Measurements from ENCODE around the gene ZNF579. TPM values are rescaled to one million over a fixed set of nuclear protein-coding genes. Genes with fewer than 3 reads are reported as not detected.

The ZNF579 gene
- total and polyA plus RNA-seq, 2 of the 13 experiments (the other 11 are each of a cell fraction or from before 2014, with no cell fraction given), result 2.1 to 2.9 TPM

DNA sequence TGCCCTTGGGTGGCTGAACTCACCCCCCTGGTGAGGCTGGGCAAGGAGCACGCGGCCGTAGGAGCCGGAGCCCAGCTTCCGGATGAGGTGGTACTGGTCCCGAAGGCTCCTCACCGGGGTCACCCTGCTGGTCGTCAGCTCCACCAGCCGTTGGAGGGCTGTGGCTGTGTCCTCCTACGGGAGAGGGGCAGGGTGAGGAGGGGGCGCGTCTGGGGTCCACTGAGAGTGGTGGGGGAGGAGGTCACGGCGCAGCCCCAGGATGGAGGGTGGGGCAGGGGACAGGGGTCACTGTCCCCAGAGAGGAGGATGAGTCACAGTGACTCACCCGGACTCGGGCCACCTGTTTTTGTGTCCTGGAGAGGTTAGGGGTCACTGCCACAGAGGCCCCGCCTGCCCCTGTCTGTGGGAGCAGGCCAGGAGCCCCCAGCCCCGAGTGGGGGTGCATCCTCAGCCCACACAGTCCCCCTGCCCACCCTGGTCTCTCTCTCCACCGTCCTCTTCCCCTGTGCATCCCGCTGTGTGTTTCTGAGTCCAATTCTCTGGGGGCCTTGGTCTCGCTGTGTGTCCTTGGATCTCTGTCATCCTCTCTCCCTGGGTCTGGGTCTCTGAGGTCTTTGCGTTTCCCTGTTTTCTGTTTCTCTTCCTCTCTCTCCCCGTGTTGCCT lies 35.7 kb downstream of the ZNF579 start (continued):
- TF ChIP-seq, protein P1, sequence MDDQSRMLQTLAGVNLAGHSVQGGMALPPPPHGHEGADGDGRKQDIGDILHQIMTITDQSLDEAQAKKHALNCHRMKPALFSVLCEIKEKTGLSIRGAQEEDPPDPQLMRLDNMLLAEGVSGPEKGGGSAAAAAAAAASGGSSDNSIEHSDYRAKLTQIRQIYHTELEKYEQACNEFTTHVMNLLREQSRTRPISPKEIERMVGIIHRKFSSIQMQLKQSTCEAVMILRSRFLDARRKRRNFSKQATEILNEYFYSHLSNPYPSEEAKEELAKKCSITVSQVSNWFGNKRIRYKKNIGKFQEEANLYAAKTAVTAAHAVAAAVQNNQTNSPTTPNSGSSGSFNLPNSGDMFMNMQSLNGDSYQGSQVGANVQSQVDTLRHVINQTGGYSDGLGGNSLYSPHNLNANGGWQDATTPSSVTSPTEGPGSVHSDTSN (CRISPR knock-in tag; IDR thresholded peaks at IDR 0.05; ENCODE audit: borderline replicate concordance), result no peak
- TF ChIP-seq DMAP1 (CRISPR knock-in tag; IDR thresholded peaks at IDR 0.05) (no peak), FLYWCH1 (CRISPR knock-in tag; IDR thresholded peaks at IDR 0.05) (no peak), SOX5 (CRISPR knock-in tag; IDR thresholded peaks at IDR 0.05; ENCODE audit: borderline replicate concordance) (peak; percentile 30; the same call in 1 of the 2 replicates), NR1H2 (CRISPR knock-in tag; IDR thresholded peaks at IDR 0.05; ENCODE audit: borderline replicate concordance, low read depth) (no peak), NFIB (CRISPR knock-in tag; IDR thresholded peaks at IDR 0.05; ENCODE audit: borderline replicate concordance) (no peak)
- TF ChIP-seq, protein P2, sequence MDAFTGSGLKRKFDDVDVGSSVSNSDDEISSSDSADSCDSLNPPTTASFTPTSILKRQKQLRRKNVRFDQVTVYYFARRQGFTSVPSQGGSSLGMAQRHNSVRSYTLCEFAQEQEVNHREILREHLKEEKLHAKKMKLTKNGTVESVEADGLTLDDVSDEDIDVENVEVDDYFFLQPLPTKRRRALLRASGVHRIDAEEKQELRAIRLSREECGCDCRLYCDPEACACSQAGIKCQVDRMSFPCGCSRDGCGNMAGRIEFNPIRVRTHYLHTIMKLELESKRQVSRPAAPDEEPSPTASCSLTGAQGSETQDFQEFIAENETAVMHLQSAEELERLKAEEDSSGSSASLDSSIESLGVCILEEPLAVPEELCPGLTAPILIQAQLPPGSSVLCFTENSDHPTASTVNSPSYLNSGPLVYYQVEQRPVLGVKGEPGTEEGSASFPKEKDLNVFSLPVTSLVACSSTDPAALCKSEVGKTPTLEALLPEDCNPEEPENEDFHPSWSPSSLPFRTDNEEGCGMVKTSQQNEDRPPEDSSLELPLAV (CRISPR knock-in tag; conservative IDR thresholded peaks at IDR 0.05; ENCODE audit: low read depth), result no peak
- TF ChIP-seq, protein P3, sequence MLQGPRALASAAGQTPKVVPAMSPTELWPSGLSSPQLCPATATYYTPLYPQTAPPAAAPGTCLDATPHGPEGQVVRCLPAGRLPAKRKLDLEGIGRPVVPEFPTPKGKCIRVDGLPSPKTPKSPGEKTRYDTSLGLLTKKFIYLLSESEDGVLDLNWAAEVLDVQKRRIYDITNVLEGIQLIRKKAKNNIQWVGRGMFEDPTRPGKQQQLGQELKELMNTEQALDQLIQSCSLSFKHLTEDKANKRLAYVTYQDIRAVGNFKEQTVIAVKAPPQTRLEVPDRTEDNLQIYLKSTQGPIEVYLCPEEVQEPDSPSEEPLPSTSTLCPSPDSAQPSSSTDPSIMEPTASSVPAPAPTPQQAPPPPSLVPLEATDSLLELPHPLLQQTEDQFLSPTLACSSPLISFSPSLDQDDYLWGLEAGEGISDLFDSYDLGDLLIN (CRISPR knock-in tag; IDR thresholded peaks at IDR 0.05; ENCODE audit: borderline replicate concordance), result no peak
- TF ChIP-seq, protein P4, sequence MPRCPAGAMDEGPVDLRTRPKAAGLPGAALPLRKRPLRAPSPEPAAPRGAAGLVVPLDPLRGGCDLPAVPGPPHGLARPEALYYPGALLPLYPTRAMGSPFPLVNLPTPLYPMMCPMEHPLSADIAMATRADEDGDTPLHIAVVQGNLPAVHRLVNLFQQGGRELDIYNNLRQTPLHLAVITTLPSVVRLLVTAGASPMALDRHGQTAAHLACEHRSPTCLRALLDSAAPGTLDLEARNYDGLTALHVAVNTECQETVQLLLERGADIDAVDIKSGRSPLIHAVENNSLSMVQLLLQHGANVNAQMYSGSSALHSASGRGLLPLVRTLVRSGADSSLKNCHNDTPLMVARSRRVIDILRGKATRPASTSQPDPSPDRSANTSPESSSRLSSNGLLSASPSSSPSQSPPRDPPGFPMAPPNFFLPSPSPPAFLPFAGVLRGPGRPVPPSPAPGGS (CRISPR knock-in tag; IDR thresholded peaks at IDR 0.05), result no peak
- TF ChIP-seq, protein P5, sequence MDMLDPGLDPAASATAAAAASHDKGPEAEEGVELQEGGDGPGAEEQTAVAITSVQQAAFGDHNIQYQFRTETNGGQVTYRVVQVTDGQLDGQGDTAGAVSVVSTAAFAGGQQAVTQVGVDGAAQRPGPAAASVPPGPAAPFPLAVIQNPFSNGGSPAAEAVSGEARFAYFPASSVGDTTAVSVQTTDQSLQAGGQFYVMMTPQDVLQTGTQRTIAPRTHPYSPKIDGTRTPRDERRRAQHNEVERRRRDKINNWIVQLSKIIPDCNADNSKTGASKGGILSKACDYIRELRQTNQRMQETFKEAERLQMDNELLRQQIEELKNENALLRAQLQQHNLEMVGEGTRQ (IDR thresholded peaks at IDR 0.05; ENCODE audit: low read depth, low read length), result no peak
- TF ChIP-seq, protein P5 (CRISPR knock-in tag; IDR thresholded peaks at IDR 0.05; ENCODE audit: borderline replicate concordance), result no peak
- TF ChIP-seq, protein P6, sequence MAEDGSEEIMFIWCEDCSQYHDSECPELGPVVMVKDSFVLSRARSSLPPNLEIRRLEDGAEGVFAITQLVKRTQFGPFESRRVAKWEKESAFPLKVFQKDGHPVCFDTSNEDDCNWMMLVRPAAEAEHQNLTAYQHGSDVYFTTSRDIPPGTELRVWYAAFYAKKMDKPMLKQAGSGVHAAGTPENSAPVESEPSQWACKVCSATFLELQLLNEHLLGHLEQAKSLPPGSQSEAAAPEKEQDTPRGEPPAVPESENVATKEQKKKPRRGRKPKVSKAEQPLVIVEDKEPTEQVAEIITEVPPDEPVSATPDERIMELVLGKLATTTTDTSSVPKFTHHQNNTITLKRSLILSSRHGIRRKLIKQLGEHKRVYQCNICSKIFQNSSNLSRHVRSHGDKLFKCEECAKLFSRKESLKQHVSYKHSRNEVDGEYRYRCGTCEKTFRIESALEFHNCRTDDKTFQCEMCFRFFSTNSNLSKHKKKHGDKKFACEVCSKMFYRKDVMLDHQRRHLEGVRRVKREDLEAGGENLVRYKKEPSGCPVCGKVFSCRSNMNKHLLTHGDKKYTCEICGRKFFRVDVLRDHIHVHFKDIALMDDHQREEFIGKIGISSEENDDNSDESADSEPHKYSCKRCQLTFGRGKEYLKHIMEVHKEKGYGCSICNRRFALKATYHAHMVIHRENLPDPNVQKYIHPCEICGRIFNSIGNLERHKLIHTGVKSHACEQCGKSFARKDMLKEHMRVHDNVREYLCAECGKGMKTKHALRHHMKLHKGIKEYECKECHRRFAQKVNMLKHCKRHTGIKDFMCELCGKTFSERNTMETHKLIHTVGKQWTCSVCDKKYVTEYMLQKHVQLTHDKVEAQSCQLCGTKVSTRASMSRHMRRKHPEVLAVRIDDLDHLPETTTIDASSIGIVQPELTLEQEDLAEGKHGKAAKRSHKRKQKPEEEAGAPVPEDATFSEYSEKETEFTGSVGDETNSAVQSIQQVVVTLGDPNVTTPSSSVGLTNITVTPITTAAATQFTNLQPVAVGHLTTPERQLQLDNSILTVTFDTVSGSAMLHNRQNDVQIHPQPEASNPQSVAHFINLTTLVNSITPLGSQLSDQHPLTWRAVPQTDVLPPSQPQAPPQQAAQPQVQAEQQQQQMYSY (CRISPR knock-in tag; IDR thresholded peaks at IDR 0.05), result no peak
- TF ChIP-seq, protein P7, sequence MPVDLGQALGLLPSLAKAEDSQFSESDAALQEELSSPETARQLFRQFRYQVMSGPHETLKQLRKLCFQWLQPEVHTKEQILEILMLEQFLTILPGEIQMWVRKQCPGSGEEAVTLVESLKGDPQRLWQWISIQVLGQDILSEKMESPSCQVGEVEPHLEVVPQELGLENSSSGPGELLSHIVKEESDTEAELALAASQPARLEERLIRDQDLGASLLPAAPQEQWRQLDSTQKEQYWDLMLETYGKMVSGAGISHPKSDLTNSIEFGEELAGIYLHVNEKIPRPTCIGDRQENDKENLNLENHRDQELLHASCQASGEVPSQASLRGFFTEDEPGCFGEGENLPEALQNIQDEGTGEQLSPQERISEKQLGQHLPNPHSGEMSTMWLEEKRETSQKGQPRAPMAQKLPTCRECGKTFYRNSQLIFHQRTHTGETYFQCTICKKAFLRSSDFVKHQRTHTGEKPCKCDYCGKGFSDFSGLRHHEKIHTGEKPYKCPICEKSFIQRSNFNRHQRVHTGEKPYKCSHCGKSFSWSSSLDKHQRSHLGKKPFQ (CRISPR knock-in tag; IDR thresholded peaks at IDR 0.05; ENCODE audit: insufficient replicate concordance), result no peak
- TF ChIP-seq, protein P8, sequence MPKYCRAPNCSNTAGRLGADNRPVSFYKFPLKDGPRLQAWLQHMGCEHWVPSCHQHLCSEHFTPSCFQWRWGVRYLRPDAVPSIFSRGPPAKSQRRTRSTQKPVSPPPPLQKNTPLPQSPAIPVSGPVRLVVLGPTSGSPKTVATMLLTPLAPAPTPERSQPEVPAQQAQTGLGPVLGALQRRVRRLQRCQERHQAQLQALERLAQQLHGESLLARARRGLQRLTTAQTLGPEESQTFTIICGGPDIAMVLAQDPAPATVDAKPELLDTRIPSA (CRISPR knock-in tag; IDR thresholded peaks at IDR 0.05; ENCODE audit: borderline replicate concordance), result no peak
